GM19397 (cell line): ENCODE data around the gene CMC2.

Experiments used
- ATAC-seq: cut with Tn5 transposase; IDR thresholded peaks from one replicate; pipeline ENCODE4 v1.9.1; 2021; ENCODE audit warnings: mild to moderate bottlenecking, moderate library complexity; ENCODE audit not compliant: unreplicated experiment

Gene CMC2

DNA sequence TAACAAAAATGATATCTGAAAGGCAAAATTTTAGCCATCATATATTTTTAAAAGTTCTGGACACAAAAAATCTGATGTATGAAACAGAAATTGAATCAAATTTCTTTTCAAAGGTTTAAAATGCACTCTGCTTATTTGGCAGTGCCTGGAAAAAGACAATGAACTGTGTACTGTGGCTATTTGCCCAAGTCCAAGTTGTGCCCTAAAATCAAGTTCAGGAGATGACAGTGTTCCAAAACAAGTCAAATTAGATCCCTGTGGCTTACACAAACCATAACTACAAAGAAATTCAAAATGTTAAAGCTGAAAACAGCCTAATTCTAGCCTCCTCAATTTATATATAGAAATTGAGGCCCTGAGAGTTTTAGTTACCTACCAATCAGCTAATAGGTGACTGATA lies 25.6 kb downstream of the CMC2 start:
- ATAC-seq: no peak

DNA sequence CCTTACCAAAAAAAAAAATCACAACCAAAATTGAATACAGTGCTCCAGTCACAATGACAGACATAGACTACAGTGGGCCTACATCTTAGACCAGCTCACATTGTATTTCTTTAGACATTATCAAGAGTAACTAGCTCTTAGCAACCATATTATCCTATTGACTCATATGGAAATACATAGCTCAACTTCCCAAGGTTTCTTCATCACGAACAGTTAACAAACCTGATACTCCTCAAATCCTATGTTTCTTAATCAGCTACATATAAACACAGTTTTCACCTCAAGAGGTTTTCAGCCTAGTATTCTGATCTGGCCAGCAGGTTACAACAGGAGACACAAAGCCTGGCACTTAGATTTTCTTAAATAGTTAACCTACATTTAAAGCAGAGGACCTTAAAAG lies 29.7 kb downstream of the CMC2 start:
- no peak for ATAC-seq

DNA sequence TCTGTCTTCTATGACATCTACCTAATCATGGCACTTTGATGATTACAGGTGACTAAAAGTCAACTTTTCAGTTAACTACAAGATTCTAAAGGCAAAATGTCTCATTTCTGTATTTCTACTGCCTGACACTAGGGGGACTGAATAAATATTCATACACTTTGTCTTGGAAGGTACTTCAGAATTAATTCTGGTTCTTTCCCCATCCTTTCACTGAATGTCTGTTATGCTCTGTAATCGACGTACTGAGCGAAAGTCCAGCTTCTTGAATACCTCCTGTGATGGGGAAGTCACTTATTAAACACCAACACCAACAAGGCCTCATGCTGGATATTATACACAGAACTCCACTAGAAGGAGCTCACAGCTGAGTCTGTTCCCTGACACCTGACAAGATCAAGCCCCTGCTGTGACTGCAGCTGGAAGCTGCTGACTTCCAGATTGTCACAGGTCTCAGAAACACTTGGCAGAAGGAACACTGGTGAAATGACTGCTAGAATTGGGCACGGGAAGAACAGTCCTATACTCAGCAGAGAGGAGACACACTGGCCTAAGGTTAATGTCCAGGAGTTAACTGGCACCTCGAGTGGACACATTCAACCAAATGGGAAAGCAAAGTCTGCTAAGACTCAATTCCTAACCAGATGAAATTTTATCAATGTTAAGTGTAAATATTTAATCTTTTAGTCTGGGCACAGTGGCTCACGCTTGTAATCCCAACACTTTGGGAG lies 31.9 kb downstream of the CMC2 start:
- ATAC-seq: no peak

DNA sequence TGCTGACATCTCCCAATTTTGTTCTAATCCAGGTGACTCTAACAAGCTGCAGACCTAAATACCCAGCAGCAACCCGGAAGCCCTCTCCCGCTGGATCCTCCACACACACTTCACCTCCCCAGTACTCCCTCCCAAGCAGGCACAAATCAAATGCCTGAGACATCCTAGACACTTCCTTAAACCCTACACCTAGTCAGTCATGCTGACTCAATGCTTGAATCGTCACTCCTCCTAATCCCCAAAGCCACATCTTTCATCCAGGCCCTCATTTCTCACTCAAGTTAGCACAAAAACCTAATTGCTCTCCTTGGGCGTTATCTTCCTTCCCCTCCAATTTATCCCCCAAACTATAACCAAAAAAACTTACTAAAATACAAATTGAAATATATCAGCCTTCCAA lies 32.7 kb downstream of the CMC2 start:
- no peak for ATAC-seq

DNA sequence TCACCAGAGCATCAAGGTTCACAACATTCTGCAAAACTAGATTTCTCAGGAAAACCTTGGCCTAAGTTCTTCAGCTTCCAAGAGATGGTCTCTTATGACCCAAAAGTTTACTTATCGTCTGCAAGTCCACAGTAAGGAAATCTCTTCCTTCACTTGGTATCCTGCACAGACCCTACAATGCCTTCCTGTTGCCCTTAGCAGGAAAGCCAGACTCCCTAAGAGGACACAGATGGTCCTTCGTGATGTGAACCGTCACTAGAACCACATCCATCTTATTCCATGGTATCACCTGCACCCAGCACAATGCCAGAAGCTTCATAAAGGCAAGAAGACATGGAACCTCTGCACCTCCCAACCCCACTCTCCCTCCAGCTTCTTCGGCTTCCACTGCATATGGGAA lies 34.1 kb downstream of the CMC2 start:
- ATAC-seq: no peak

DNA sequence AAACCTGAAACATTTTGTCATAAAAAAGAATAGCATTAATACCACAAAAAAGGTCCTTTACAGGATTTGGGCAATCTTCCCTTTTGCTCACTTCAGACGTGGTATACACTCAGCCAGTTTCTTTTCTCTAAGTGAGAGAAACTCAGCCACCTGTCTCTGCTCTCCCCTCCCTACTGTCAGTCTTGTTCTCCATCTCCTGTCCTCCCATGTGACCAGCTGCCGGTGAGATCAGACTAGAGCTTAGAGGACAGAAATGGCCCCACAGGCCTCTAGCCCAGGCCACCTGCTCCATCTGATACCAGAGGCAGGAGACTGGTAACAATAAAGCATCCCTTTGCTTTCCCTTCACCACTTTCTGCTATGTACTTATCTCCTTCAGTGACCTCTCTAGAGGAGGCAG lies 34.9 kb downstream of the CMC2 start:
- ATAC-seq: no peak

DNA sequence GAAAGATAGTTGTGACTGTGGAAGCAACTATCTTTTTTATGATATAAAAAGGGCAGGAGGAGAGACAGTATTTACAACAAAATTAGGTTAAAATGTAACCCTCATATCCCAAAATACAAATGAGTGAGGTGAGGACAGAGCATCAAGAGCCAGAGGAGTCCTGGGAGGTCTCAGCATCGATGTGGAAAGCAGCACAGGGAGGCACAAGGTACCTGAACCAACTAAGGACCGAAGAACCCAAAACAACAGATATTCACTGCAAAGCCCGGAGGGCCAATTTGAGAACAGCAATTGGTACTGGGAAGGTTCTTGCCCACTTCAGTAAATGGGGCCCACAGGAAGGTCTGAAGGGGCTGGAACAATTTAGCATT lies 37.6 kb downstream of the CMC2 start:
- no peak for ATAC-seq

DNA sequence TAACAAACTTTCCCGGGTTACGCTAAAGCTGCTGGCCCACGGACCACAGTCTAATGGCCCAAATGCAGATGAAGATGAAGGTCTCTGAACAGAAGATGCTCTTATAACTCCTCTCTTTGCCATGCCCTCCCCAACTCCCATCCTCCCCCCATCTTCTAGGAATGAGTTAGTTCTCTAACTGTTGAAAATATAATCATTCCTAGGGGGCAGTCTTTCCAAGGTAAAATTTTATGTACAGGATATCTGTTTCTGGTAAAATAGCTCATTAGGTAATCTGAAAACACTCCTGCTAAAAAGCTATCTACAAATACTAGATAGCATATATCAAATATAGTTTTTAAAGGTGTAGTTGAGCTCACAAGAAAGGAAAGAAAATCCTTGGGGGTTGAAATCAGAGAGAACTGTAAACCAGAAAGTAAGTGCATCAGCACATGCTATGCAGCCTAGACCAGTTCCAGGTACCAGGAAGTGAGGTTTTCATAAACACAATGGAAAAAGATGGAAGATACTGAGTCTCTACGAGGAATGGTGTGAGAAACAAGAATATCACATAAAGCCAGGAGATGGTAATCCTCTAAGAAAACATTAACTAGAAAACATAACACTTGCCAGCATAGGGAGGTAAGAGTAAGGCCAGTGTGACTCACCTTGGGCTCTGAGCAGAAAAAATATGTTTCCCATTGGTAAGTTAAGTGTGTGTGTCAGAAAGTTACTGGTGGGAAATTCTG lies 38.1 kb downstream of the CMC2 start:
- no peak for ATAC-seq

DNA sequence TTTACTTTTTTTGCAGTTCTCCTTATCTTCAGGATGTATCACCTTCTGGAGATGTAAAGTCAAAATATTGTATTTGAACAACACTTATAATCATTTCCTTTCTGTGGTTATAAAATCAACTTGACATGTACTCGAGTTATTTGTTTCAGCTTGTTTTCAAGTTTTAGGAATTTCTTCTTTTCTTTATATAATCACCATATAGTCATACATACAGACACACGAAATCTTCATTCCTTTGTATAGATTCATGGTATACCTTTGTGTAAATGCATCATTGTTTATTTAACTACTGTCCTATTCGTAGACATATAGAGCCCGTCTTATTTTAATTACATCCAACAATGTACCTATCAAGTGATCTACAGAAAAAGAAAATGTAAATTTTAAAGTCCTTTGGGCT lies 40.1 kb downstream of the CMC2 start:
- no peak for ATAC-seq

DNA sequence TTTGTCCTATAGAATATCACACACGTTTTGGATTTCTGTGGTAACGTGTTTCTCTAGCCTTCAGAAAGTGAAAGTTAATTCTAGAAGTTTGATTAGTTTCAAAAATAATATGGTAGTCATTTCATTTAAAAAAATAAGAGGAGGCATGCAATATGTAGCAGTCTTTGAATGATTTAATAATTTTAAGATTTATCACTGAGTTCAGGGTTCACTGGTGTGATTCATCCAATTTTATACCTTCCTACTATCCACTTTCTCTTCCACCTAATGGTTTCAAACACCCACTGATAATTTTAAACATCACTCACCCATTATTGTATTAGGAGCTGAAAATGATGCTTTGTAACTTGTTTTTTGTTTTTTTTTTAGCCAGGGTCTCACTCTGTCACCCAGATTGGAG lies 42.3 kb downstream of the CMC2 start:
- no peak for ATAC-seq

DNA sequence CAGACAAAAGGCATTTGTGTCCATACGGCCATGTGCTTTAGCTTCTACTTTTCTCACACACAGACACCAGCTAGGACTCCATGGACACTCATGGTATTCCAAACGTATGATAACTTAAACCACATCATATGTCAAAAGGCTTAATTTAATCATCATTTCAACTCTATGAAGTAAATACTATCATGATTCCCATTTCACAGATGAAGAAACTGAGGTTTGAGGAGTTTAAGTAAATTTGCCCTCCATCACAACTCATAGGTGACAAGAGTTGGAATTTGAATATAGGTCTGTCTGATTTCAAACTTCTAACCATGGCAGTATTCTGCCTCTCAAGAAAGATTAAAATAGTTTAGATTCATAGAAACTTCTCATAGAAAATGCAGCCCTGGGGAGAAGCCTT lies 43.8 kb downstream of the CMC2 start:
- ATAC-seq: no peak

DNA sequence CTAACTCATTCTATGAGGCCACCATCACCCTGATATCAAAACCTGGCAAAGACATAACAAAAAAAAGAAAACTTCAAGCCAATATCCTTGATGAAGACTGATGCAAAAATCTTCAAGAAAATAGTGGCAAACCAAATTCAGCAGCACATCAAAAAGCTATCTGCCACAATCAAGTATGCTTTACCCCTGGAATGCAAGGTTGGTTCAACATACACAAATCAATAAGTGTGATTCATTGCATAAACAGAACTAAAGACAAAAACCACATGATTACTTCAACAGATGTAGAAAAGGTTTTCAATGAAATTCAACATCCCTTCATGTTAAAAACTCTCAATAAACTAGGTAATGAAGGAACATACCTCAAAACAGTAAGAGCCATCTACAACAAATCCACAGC lies 48.4 kb downstream of the CMC2 start:
- no peak for ATAC-seq

DNA sequence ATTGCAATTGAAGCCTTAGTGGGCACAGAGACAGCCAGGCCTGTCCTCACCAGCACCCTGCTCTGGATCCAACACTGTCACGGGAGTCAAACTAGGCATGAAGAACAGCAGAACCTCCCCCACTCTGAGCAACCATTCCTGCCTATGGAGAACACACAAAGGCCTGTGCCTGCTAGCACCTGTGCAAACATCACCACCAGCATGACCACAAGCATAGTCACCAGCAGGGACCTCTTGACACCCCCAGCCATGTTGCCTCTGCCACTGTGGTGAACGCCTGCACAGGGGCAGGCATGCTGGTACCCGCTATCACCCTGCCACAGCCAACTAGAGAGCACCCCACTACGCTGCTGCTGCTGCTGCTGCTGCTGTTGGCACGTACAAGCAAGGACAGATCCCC lies 51.7 kb downstream of the CMC2 start:
- ATAC-seq: no peak

DNA sequence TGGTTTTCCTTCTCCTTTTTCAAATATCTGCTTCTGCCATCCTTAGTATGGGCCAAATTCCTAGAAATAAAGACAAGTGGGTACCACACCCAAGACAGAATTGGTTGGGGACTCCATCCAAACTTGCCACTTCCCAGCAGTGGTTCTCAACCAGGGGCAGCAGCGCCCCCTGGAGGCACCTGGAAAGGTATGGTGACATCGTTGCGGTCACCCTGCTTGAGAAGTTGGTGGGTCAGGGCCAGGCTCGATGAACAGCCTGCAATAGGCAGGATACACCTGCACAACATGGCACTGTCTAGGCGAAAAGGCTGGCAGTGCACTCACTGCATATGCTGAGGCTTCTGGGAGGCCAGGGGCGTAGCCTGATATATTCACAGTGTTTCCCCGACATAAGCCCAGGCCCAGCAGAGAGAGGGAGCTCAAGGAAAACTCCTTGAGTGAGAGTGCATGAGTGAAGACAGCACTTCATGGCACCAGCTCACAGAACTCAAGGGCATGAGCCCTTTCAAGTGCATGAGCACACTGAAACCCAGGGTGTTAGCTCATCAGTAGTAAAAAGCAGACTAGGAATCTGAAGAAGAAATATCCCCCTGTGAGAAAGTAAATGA lies 57.7 kb downstream of the CMC2 start:
- no peak for ATAC-seq

DNA sequence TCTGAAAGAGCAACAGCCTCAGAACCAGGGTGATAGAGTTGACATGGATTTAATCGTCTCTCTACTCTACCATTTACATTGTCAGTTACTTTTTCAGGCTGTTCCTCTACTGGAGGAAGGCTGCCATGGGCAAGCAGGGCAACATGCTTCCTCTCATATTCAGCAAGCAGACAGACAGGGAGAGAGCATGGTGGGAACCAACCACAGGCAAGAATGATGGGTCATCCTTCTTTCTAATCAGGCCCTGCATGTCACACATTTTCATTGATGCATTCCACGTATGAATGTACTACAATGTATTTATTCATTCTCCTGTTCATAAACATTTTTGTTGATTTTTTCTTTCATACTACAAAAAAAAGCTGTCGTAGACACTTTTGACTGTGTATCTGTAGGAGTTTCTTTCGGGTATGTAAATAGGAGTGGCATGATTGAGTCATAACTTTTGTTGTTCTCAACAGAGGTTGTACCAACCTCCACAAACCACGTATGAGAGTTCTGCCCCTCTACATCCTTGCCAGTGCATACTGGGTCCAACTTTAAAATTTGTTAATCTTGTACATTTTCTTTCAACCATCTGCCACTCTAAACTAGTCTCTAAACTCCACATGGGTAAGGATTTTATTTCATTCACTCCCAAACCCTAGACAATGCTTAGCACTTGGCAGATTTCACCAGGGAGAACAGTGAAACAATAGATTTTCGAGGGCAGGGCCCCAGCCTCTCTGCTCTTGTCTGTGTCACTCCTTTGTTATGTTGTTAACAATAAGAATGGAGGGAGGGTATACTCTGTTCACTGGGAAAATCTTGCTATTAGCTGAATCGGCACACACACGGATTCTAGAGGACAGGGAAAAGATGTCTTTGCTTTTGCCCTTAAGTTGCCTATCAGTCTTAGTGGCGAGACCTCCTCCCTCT lies 58.7 kb downstream of the CMC2 start:
- ATAC-seq: no peak

DNA sequence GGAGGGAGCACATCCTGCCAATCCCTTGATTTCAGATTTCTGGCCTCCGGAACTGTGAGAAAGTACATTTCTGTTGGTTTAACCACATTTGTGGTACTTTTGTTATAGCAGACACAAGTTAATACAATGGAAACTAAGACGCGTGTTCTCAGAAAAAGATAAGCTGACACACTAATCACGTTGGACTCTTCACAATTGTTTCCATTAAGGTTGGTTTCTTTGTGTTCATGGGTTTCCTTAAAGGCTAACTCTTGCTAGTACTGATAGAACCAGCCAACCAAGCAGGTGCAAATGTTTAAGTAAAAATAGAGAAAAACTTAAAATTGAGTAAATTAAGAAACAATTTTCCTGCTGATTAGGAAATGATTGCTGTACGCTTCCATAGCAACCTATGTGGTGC lies 59.4 kb downstream of the CMC2 start:
- ATAC-seq: no peak

DNA sequence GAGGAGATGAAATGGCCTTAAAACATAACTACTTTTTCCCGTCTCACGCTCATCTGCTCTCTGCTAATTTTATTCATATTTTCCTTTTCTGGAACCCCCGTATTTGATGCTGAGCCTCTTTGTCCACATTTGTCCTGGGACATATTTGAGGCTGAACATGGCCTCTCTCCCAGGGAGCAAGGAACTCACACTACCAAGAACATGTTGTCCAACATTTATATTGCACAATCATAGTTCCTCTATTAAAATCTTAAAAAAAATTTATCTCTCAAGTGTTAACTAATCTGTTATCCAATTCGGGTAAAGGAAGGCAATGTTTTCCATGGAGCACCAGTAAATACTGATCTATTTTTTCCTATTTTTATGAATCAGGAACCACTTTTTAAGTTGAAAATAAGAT lies 60.2 kb downstream of the CMC2 start:
- no peak for ATAC-seq

DNA sequence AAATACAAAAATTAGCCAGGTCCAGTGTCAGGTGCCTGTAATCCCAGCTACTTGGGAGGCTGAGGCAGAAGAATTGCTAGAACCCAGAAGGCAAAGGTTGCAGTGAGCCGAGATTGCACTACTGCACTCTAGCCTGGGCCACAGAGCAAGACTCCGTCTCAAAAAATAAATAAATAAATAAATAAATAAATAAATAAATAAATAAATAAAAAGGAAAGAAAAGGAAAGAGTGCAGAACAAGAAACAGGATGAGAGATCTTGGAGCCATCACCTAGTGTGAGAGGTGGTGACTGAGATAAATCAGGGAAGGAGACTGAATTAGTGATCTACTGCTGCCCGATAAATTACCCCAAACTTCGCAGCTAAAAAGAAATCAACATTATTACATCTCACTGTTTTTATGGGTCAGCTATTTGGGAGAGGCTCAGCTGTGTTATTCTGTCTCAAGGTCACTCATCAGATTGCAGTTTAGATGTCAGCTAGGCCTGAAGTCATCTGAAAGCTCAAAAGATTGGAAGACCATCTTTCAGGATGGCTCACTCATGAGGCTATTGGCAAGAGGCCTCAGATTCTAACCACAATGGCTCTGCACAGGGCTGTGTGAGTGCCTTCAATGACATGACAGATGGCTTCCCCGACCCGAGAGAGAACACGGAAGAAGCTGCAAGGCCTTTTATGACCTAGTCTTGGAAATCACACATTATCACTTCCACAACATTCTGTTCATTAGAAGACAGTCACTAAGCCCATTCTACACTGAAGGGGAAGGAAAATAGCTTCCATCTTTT lies 66.4 kb downstream of the CMC2 start:
- ATAC-seq: no peak

DNA sequence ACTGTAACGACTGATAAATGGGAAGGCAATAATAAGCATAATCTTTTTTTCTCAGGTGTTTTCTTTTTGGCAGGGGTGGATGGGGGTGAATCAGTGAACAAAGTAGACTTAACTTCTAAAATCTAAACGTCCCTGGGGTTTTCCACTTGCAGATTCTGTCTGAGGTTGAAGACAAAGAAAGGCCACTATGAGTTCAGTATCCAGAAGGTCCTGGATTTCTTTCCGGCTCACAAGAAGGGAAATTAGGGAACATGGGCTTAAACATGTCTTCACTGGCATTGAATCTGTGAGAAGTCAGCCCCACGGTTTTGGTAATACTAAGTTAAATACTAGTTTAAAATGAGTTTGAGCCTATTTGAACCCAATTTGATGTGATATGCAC lies 67.8 kb downstream of the CMC2 start:
- no peak for ATAC-seq

DNA sequence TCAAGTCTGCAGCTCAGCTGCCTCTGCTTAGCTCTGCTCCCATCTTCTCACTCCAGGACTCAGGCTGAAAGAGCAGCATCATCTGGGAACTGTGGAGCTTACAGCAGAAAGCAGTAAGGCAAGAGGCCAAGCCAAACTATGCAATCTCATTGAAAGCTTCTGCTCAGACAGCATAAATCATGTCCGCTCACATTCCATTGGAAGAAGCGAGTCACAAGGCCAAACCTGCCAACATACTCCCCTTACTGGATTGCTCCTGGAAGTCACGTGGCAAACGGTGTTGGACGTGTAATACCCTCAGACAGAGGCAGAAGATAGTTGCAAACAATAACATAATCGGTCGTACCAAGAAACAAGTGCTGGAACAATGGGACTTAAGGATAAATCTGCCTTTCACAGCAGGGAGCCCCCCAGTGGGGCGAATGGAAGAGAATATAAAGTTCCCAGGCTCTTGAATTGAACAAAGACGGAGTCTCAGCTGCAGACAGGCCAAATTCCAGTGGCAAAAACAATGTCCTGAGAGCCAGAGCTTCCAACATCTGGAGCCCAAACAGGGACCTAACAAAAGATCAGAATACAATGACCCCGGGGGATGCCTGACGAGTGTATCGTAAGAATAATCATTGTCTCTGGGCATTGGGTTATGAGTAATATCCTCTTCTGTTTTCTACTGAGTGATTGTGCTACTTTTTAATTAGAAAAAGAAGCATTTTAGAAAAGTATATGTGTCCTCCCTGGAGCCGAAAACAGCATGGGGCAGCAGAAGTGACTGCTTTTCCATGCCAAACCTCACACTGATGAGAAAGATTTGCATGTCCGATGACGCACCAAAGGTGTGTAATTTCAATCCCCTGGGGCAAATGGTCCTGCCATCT lies 68.4 kb downstream of the CMC2 start:
- ATAC-seq: no peak
